Hepatocyte (in vitro differentiated cells): Measurements from ENCODE around the gene CD3E.

Experiments
- CTCF ChIP-seq: fragments of 200-600 bp; sonication (generic); IDR thresholded peaks from 2 replicates; pipeline ENCODE4 v1.5.1; 2016; ENCODE audit warnings: antibody characterized with exemption, mild to moderate bottlenecking; ENCODE audit not compliant: poor library complexity
- EZH2 ChIP-seq: fragments of 200-600 bp; sonication (generic); IDR thresholded peaks from 2 replicates; pipeline ENCODE4 v1.6.1; 2016; ENCODE audit warnings: antibody characterized with exemption, mild to moderate bottlenecking, borderline replicate concordance

- TF ChIP-seq CTCF = no peak
- TF ChIP-seq EZH2 = no peak
Observed at GRCh38 chr11:118282606-118283005, 21.9 kb upstream of the CD3E start.
